ENCODE data around the gene CRLF2. TPM values are rescaled to one million over a fixed set of nuclear protein-coding genes. Genes with fewer than 3 reads are reported as not detected.

CRLF2 gene
- total RNA-seq, result not detected in 2 replicates

GRCh38 chrX:1212532-1212931 lies at the start of gene CRLF2:
Gene CRLF2, minus strand, starts transcription at chrX:1212649. Its CDS starts 15 bp downstream, at chrX:1212634.

Other genes with a start within 250 kb of the CRLF2 start
- gene CSF2RA, start 56.2 kb upstream of the CRLF2 start, total RNA-seq, result not detected in 2 replicates
- gene IL3RA, start 124.1 kb upstream of the CRLF2 start, total RNA-seq, result not detected in 2 replicates
- gene SLC25A6, start 179.5 kb upstream of the CRLF2 start, total RNA-seq, result 152 and 238 TPM in 2 replicates
- 13.1 and 16.9 TPM in 2 replicates for gene ASMTL, start 240.3 kb upstream of the CRLF2 start, total RNA-seq

Measured in bronchial smooth muscle cell (primary cell).